ENCODE results near the gene TJP3. TPM values are rescaled to one million over a fixed set of nuclear protein-coding genes. Genes with fewer than 3 reads are reported as not detected.

Gene TJP3
- total RNA-seq, 1 donor from 2014 or later = 2.0 TPM

DNA sequence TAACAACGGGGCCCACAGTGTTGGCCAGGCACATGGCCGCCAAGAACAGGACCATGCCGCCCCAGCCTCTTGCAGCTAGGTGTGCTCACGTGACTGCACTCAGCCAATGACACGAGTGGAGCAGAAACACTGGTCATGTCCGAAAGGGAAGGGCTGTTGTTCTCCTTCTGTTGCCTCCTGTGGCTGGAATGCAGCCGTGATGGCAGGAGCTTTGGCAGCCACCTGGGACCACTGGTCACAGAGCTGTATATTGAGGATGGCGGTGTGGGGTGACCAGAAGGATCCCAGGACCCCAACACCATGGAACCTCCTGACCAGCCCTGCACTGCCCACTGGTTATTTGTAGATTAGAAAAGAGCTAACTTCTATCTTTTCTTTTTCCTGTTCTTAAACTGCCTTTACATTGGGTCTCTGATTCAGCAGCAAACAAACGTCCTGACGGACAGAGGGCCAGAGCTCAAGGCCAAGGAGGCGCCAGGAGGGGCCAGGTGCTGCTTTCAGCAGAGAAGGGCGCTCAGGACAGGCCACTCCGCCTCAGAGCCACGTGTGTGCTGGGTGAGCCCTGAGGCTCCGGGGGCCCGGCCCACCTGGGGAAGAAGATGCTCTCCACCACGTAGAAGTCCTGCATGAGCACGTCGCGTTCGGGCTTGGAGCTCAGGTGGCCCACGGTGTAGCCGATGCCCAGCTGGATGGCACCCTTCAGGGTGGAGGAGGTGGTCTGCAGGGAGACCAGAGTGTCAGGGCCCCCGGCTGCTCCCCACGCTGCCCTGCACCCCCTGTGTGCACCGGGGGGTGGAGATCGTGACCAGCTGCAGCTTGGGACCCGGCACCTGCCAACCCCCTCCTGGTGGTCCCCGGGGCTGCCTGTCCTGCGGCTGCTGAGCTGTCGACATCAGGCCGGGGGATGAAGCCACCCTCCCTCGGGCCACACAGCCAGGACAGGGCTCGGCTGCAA lies 46.6 kb upstream of the TJP3 start:
- Mint-ChIP-seq H3K27me3 (ENCODE audit: low read depth, unreplicated experiment) (no peaks in the 10 kb centered on the region), H3K36me3 (ENCODE audit: low read depth, unreplicated experiment) (peaks cover 22% of the 10 kb centered on the region), H3K4me1 (ENCODE audit: low read depth, unreplicated experiment) (no peaks in the 10 kb centered on the region), H3K4me3 (ENCODE audit: unreplicated experiment) (no peak overlapping the region), H3K27ac (ENCODE audit: unreplicated experiment) (no peak overlapping the region), H3K9me3 (ENCODE audit: unreplicated experiment) (no peaks in the 10 kb centered on the region)
- Histone ChIP-seq H3K9ac (ENCODE audit: low read length) (no peak overlapping the region), H3K4me1 (ENCODE audit: insufficient read depth, low read length) (no peaks in the 10 kb centered on the region), H3K27me3 (ENCODE audit: insufficient read depth, low read length) (no peaks in the 10 kb centered on the region), H2AFZ (ENCODE audit: low read depth, low read length) (no peak overlapping the region), H3K79me2 (ENCODE audit: insufficient read depth, low read length) (peaks cover 6% of the 10 kb centered on the region), H3K27ac (ENCODE audit: low read depth, low read length) (no peak overlapping the region), H3K4me2 (ENCODE audit: low read length) (no peak overlapping the region), H3K4me3 (ENCODE audit: insufficient read depth, low read depth, low read length) (no peak overlapping the region), H3K9me3 (ENCODE audit: insufficient read depth, low read depth, low read length) (peaks cover 3% of the 10 kb centered on the region), H3K36me3 (ENCODE audit: insufficient read depth, low read length) (no peaks in the 10 kb centered on the region), H4K20me1 (ENCODE audit: insufficient read depth, low read length) (peaks cover 28% of the 10 kb centered on the region)
- DNase-seq (ENCODE audit: low read depth) (no peak), FAIRE-seq (no peak)
- TF ChIP-seq EZH2 (IDR thresholded peaks at IDR 0.05; ENCODE audit: insufficient read depth, low read length) = no peak
- TF ChIP-seq, protein P1, sequence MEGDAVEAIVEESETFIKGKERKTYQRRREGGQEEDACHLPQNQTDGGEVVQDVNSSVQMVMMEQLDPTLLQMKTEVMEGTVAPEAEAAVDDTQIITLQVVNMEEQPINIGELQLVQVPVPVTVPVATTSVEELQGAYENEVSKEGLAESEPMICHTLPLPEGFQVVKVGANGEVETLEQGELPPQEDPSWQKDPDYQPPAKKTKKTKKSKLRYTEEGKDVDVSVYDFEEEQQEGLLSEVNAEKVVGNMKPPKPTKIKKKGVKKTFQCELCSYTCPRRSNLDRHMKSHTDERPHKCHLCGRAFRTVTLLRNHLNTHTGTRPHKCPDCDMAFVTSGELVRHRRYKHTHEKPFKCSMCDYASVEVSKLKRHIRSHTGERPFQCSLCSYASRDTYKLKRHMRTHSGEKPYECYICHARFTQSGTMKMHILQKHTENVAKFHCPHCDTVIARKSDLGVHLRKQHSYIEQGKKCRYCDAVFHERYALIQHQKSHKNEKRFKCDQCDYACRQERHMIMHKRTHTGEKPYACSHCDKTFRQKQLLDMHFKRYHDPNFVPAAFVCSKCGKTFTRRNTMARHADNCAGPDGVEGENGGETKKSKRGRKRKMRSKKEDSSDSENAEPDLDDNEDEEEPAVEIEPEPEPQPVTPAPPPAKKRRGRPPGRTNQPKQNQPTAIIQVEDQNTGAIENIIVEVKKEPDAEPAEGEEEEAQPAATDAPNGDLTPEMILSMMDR (IDR thresholded peaks at IDR 0.05; ENCODE audit: insufficient read depth, low read depth, low read length) = no peak

DNA sequence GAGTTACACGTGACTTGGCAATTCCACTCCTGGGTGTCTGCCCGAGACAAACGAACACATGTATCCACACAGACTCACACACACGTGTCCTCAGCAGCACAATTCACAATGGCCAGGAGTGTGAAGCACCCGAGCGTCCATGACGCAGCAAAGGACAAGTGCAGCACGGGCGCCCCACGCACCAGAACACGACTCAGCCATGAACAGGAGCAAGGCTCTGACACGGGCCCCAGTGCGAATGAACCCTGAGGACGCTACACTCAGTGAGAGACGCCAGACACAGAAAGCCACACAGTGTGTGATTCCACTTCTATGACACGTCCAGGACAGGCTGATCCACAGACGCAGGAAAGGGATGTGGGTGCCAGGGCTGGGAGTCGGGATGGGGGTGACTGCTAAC lies 44.3 kb upstream of the TJP3 start:
- Mint-ChIP-seq H3K9me3 (ENCODE audit: unreplicated experiment) (no peaks in the 10 kb centered on the region), H3K4me3 (ENCODE audit: unreplicated experiment) (peak overlapping the region; percentile 9), H3K4me1 (ENCODE audit: low read depth, unreplicated experiment) (peaks cover 8% of the 10 kb centered on the region), H3K27me3 (ENCODE audit: low read depth, unreplicated experiment) (no peaks in the 10 kb centered on the region), H3K36me3 (ENCODE audit: low read depth, unreplicated experiment) (peaks cover 15% of the 10 kb centered on the region), H3K27ac (ENCODE audit: unreplicated experiment) (peak overlapping the region; percentile 43)
- FAIRE-seq = no peak
- Histone ChIP-seq H3K27me3 (ENCODE audit: insufficient read depth, low read length) (no peaks in the 10 kb centered on the region), H2AFZ (ENCODE audit: low read depth, low read length) (no peak overlapping the region), H3K27ac (ENCODE audit: low read depth, low read length) (no peak overlapping the region), H4K20me1 (ENCODE audit: insufficient read depth, low read length) (peaks cover 44% of the 10 kb centered on the region), H3K4me1 (ENCODE audit: insufficient read depth, low read length) (peaks cover 8% of the 10 kb centered on the region), H3K9me3 (ENCODE audit: insufficient read depth, low read depth, low read length) (no peaks in the 10 kb centered on the region), H3K79me2 (ENCODE audit: insufficient read depth, low read length) (peaks cover 9% of the 10 kb centered on the region), H3K4me3 (ENCODE audit: insufficient read depth, low read depth, low read length) (no peak overlapping the region), H3K9ac (ENCODE audit: low read length) (no peak overlapping the region), H3K36me3 (ENCODE audit: insufficient read depth, low read length) (no peaks in the 10 kb centered on the region), H3K4me2 (ENCODE audit: low read length) (no peak overlapping the region)
- TF ChIP-seq EZH2 (IDR thresholded peaks at IDR 0.05; ENCODE audit: insufficient read depth, low read length) = no peak
- TF ChIP-seq, protein P1 (IDR thresholded peaks at IDR 0.05; ENCODE audit: insufficient read depth, low read depth, low read length) = no peak
- DNase-seq (ENCODE audit: low read depth) = no peak

All from astrocyte (in vitro differentiated cells and primary cell).